Measurements from ENCODE around the gene FRMPD4. TPM values are rescaled to one million over a fixed set of nuclear protein-coding genes. Genes with fewer than 3 reads are reported as not detected.

FRMPD4 gene
- total and polyA plus RNA-seq, 2 donors (not counting 3 experiments of a cell fraction or from before 2014, with no cell fraction given) = not detected

DNA sequence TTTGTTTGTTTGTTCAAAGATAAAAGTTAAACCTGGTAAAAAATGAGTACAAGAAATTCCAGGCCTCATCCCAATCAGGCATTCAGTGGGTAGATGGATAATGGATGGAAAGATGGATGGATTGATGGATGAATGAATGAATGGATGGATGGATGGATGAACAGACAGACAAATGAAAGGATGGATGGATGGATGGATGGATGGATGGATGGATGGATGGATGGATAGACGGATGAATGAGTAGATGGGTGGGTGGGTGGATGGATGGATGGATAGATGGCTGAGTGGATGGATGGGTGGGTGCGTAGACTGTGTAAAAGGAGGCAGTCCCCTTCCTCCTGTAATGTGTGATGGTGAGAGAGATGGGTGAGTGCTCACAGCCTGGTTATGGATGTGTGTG is 206.7 kb downstream of the FRMPD4 start:
- ChIA-PET POLR2A (no interaction called here), CTCF (no interaction called here)
- Histone ChIP-seq H4K20me1 (replicated peaks; ENCODE audit: control insufficient read depth, extremely low read depth, insufficient read depth, low read length) (no peaks in the 10 kb centered on the region), H3K4me2 (ENCODE audit: insufficient read depth, low read length) (no peak overlapping the region), H3K4me3 (replicated peaks in 1 of 3; ENCODE audit: insufficient read depth in 1 of 3, low read depth in 1 of 3, low read length in 3 of 3) (no peak overlapping the region), H3K9ac (replicated peaks; ENCODE audit: extremely low read depth, insufficient read depth, low read length) (no peak overlapping the region), H3K4me1 (ENCODE audit: control insufficient read depth, extremely low read depth, insufficient read depth, low read length) (no peaks in the 10 kb centered on the region), H3K36me3 (ENCODE audit: control insufficient read depth in 2 of 2, extremely low read depth in 1 of 2, insufficient read depth in 2 of 2, low read length in 2 of 2) (no peaks in the 10 kb centered on the region), H3K9me3 (replicated peaks; ENCODE audit: control insufficient read depth, insufficient read depth, low read length) (no peaks in the 10 kb centered on the region), H3K27ac (ENCODE audit: insufficient read depth, low read depth, low read length) (no peak overlapping the region), H3K27me3 (ENCODE audit: control insufficient read depth in 2 of 2, insufficient read depth in 2 of 2, low read length in 2 of 2) (no peaks in the 10 kb centered on the region), H3K9me1 (replicated peaks; ENCODE audit: control insufficient read depth, extremely low read depth, insufficient read depth, low read length) (no peaks in the 10 kb centered on the region), H3K79me2 (ENCODE audit: control insufficient read depth, insufficient read depth, low read length) (no peaks in the 10 kb centered on the region), H2AFZ (ENCODE audit: low read depth, low read length) (no peak overlapping the region)
- TF ChIP-seq FOS (IDR thresholded peaks at IDR 0.05; ENCODE audit: borderline replicate concordance, insufficient read depth, low read length) (no peak), EZH2 (IDR thresholded peaks at IDR 0.05; ENCODE audit: borderline replicate concordance, low read depth, low read length, severe bottlenecking) (no peak), JUN (IDR thresholded peaks at IDR 0.05; ENCODE audit: borderline replicate concordance, insufficient read depth, insufficient read length, low read depth) (no peak), POLR2AphosphoS5 (IDR thresholded peaks at IDR 0.05; ENCODE audit: insufficient read depth, low read depth, low read length) (no peak), POLR2A (IDR thresholded peaks at IDR 0.05; ENCODE audit: low read depth, low read length) (no peak), GATA2 (IDR thresholded peaks at IDR 0.05; ENCODE audit: insufficient read depth, insufficient read length, low read depth, low read length) (no peak)
- TF ChIP-seq, protein P1, sequence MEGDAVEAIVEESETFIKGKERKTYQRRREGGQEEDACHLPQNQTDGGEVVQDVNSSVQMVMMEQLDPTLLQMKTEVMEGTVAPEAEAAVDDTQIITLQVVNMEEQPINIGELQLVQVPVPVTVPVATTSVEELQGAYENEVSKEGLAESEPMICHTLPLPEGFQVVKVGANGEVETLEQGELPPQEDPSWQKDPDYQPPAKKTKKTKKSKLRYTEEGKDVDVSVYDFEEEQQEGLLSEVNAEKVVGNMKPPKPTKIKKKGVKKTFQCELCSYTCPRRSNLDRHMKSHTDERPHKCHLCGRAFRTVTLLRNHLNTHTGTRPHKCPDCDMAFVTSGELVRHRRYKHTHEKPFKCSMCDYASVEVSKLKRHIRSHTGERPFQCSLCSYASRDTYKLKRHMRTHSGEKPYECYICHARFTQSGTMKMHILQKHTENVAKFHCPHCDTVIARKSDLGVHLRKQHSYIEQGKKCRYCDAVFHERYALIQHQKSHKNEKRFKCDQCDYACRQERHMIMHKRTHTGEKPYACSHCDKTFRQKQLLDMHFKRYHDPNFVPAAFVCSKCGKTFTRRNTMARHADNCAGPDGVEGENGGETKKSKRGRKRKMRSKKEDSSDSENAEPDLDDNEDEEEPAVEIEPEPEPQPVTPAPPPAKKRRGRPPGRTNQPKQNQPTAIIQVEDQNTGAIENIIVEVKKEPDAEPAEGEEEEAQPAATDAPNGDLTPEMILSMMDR (IDR thresholded peaks at IDR 0.05; ENCODE audit: extremely low read depth in 1 of 2, insufficient read depth in 1 of 2, low read depth in 1 of 2, low read length in 2 of 2) = no peak
- DNase-seq (ENCODE audit: low read depth, low spot score) (no peak), FAIRE-seq (no peak)
- dilution Hi-C loops (cut with MboI; ENCODE audit: extremely low pct_ligation_motif_present, low sequenced_read_pairs) (no loop called here), intact Hi-C loops (cut with micrococcal nuclease) (no loop called here)
- no TSS peak for BruUV-seq (replicated peaks)
